C4-2B (cell line): ENCODE data around the gene PIPOX.

Experiments used
- H3K27ac ChIP-seq: fragments of 450-650 bp; 2 replicates; pipeline ENCODE4 v1.5.1; 2017
- CTCF ChIP-seq: fragments of 450-650 bp; conservative IDR thresholded peaks from 2 replicates; pipeline ENCODE4 v1.5.1; 2017; ENCODE audit warnings: mild to moderate bottlenecking
- ZFX ChIP-seq: fragments of 450-650 bp; IDR thresholded peaks from 2 replicates; pipeline ENCODE4 v1.6.1; 2017

Gene PIPOX

GRCh38 chr17:29102741-29103181 lies 59.8 kb downstream of the PIPOX start:
- TF ChIP-seq CTCF = no peak
- TF ChIP-seq ZFX = no peak

GRCh38 chr17:29103341-29103740 lies 60.4 kb downstream of the PIPOX start:
- no peak overlapping the region for H3K27ac ChIP-seq
- TF ChIP-seq ZFX (no peak), CTCF (no peak)

More at GRCh38 chr17:29102741-29103181, 59.8 kb downstream of the PIPOX start:
- no peak overlapping the region for H3K27ac ChIP-seq
